Measurements from ENCODE around the gene RALGAPA1.
"Not testable (repeated sequence)": the region's sequence is repeated elsewhere in the genome, so short reads cannot be mapped to it uniquely, and the experiment has no call there.

The RALGAPA1 gene

DNA sequence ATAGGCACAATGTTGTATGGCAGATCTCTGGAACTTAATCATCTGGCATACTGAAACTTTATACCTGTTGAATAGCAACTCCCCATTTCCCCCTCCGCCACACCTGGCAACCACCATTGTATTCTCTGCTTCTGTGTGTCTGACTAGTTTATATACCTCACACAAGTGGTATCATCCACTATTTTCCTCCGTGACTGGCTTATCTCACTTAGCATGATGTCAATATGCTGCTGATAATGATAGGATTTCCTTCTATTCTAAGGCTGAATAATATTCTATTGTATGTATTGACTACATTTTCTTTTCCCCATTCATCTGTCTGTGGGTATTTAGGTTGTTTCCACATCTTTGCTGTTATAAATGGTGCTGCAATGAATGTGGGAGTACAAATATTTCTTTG, 38.5 kb upstream of the RALGAPA1 start:
- H3K27ac ChIP-seq: no peak overlapping the region
- TF ChIP-seq ZFX (IDR thresholded peaks at IDR 0.05) (no peak), CTCF (conservative IDR thresholded peaks at IDR 0.05) (no peak)

DNA sequence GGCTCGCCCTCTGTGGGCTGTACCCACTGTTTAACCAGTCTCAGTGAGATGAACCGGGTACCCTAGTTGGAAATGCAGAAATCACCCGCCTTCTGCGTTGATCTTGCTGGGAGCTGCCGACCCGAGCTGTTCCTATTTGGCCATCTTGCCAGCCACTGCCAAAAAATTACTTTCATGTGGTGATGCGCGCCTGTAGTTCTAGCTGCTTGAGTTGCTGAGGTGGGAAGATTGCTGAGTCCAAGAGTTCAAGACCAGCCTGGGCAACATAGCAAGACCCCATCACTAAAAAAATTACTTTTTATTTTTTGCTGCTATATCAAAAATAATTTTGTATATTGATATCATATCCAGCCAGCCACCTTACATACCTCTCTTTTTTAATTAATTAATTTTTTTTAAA, 35.4 kb upstream of the RALGAPA1 start:
- TF ChIP-seq CTCF (conservative IDR thresholded peaks at IDR 0.05) (no peak), ZFX (IDR thresholded peaks at IDR 0.05) (no peak)
- H3K27ac ChIP-seq: no peak overlapping the region

DNA sequence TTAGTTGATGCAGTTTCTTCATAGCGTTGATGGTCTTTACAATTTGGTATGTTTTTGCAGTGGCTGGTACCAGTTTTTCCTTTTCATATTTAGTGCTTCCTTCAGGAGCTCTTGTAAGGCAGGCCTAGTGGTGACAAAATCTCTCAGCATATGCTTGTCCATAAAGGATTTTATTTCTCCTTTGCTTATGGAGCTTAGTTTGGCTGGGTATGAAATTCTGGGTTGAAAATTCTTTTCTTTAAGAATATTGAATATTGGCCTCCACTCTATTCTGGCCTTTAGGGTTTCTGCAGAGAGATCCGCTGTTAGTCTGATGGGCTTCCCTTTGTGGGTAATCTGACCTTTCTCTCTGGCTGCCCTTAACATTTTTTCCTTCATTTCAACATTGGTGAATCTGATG, 33.1 kb upstream of the RALGAPA1 start:
- not testable (repeated sequence) for H3K27ac ChIP-seq

DNA sequence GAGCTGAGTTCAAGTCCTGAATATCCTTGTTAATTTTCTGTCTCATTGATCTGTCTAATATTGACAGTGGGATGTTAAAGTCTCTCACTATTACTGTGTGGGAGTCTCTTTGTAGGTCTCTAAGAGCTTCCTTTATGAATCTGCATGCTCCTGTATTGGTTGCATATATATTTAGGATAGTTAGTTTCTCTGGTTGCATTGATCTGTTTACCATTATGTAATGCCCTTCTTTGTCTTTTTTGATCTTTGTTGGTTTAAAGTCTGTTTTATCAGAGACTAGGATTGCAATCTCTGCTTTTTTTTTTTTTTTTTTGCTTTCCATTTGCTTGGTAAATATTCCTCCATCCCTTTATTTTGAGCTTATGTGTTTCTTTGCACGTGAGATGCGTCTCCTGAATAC, 32.6 kb upstream of the RALGAPA1 start:
- H3K27ac ChIP-seq: not testable (repeated sequence)

- TF ChIP-seq ZFX (IDR thresholded peaks at IDR 0.05): no peak
- no peak for TF ChIP-seq CTCF (conservative IDR thresholded peaks at IDR 0.05)
- H3K27ac ChIP-seq: no peak overlapping the region
These were observed 26.3 kb upstream of the RALGAPA1 start for GRCh38 chr14:35835208-35835982.

- TF ChIP-seq CTCF (conservative IDR thresholded peaks at IDR 0.05): no peak
- TF ChIP-seq ZFX (IDR thresholded peaks at IDR 0.05): no peak
These were observed 20.4 kb upstream of the RALGAPA1 start for GRCh38 chr14:35829449-35829848.

GRCh38 chr14:35827678-35828472, 18.8 kb upstream of the RALGAPA1 start:
- H3K27ac ChIP-seq: no peak overlapping the region
- TF ChIP-seq ZFX (IDR thresholded peaks at IDR 0.05) (no peak), CTCF (conservative IDR thresholded peaks at IDR 0.05) (no peak)

More at GRCh38 chr14:35829449-35829848, 20.4 kb upstream of the RALGAPA1 start:
- H3K27ac ChIP-seq: no peak overlapping the region

DNA sequence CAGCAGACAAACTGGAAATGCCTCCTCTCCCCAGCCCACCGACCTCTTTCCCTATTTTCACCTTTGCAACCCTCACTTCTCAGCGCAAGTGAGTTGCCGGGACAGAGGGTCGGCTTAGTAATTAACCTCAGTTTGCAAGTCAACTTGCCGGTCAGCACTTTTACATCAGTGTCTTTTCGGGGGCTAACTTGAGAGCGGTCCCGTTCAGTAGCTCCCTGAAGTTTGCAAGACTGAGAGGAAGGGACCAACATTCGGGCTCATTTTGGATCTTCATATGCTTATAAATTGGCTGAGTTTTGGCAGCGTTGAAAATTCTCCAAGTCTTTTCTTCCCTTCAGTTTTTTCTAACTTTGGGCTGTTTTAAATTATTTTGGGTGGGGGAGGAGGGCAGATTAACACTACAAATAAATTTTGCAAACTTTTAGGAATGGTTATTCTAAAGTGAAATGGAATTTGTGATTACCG, 17.9 kb upstream of the RALGAPA1 start:
- TF ChIP-seq CTCF (conservative IDR thresholded peaks at IDR 0.05) (no peak), ZFX (IDR thresholded peaks at IDR 0.05) (no peak)
- peak overlapping the region; percentile 85 for H3K27ac ChIP-seq

All from C4-2B (cell line).